H1 (cell line): ENCODE measurements around the gene TMEM232. TPM values are rescaled to one million over a fixed set of nuclear protein-coding genes. Genes with fewer than 3 reads are reported as not detected.
A peak's percentile ranks its signal among the peaks of the same experiment; 100 is the strongest.

ENCODE experiments used
- CTCF ChIA-PET: fragments of 300-600 bp; sonication (Branson Sonifier 250); formaldehyde crosslinking; loops from one replicate; lab custom pipeline; 2021; ENCODE audit not compliant: partially characterized antibody; lab: Charles Lee
- POLR2A ChIA-PET: fragments of 300-600 bp; sonication (Branson Sonifier 250); formaldehyde crosslinking; loops from one replicate; lab custom pipeline; 2021; ENCODE audit warnings: inconsistent platforms; ENCODE audit not compliant: partially characterized antibody; lab: Charles Lee
- DNase-seq, 2 experiments: peaks; one replicate each; pipeline versions ENCODE4 v3.0.0 to v3.0.0-alpha.2; 2010 to 2022; ENCODE audit warnings: low spot score in 2 of 2, low read depth in 1 of 2, mixed read lengths in 1 of 2
- FAIRE-seq: peaks from 2 replicates; lab custom pipeline; 2011; peaks lifted over from hg19 to GRCh38; lab: Jason Lieb, UNC
- H2AFZ ChIP-seq: 2 replicates; pipeline ENCODE4 v1.8.1; 2012; ENCODE audit warnings: low read length, inconsistent platforms
- H2AK5ac ChIP-seq: 2 replicates; pipeline ENCODE4 v1.6.1; 2013; ENCODE audit warnings: low read depth, low read length
- H2BK120ac ChIP-seq: replicated peaks from 2 replicates; pipeline ENCODE3; 2013; ENCODE audit warnings: low read depth, low read length, inconsistent platforms
- H2BK12ac ChIP-seq: 2 replicates; pipeline ENCODE4 v1.6.1; 2013; ENCODE audit warnings: low read depth, low read length
- H2BK15ac ChIP-seq: 2 replicates; pipeline ENCODE4 v1.6.1; 2013; ENCODE audit warnings: low read length
- H2BK20ac ChIP-seq: 2 replicates; pipeline ENCODE4 v1.6.1; 2013; ENCODE audit warnings: low read length
- H2BK5ac ChIP-seq: 2 replicates; pipeline ENCODE4 v1.6.1; 2013; ENCODE audit warnings: low read depth, low read length
- H3K14ac ChIP-seq: 2 replicates; pipeline ENCODE4 v1.6.1; 2013; ENCODE audit warnings: inconsistent platforms; ENCODE audit not compliant: insufficient read length
- H3K18ac ChIP-seq: 2 replicates; pipeline ENCODE4 v1.6.1; 2013; ENCODE audit warnings: low read length; ENCODE audit errors: extremely low read depth
- H3K23ac ChIP-seq: 2 replicates; pipeline ENCODE4 v1.6.1; 2013; ENCODE audit warnings: inconsistent platforms; ENCODE audit not compliant: insufficient read length
- H3K23me2 ChIP-seq: 2 replicates; pipeline ENCODE4 v1.6.1; 2013; ENCODE audit warnings: low read depth, low read length
- H3K27ac ChIP-seq: 2 replicates; pipeline ENCODE4 v1.6.1; 2011; ENCODE audit warnings: low read depth, low read length, inconsistent platforms
- H3K27me3 ChIP-seq, 4 experiments: replicated peaks in 1 of 4; 1 replicate in 1 of 4; 2 replicates in 3 of 4; pipeline versions ENCODE4 v1.6.1 to v1.8.1; 2011 to 2013; ENCODE audit warnings: low read length in 3 of 4, mild to moderate bottlenecking in 3 of 4, inconsistent platforms in 2 of 4, mixed read lengths in 2 of 4, moderate library complexity in 1 of 4; ENCODE audit not compliant: control insufficient read depth in 3 of 4, insufficient read depth in 3 of 4; ENCODE audit errors: extremely low read depth in 1 of 4
- H3K36me3 ChIP-seq, 4 experiments: 2 replicates each; pipeline versions ENCODE4 v1.6.1 to v1.8.1; 2011 to 2013; ENCODE audit warnings: mild to moderate bottlenecking in 4 of 4, low read length in 3 of 4, moderate library complexity in 2 of 4, control low read depth in 1 of 4, inconsistent platforms in 1 of 4; ENCODE audit not compliant: insufficient read depth in 4 of 4, control insufficient read depth in 2 of 4
- H3K4ac ChIP-seq: replicated peaks from 2 replicates; pipeline ENCODE3; 2013; ENCODE audit warnings: low read length, low read depth, mixed read lengths, inconsistent platforms; ENCODE audit not compliant: insufficient read length
- H3K4me1 ChIP-seq, 4 experiments: replicated peaks in 1 of 4; 1 replicate in 1 of 4; 2 replicates in 3 of 4; pipeline versions ENCODE4 v1.6.1 to v1.8.1; 2011 to 2013; ENCODE audit warnings: low read length in 3 of 4, inconsistent platforms in 2 of 4, mixed read lengths in 1 of 4; ENCODE audit not compliant: insufficient read depth in 4 of 4, control insufficient read depth in 3 of 4
- H3K4me2 ChIP-seq, 2 experiments: 2 replicates each; pipeline versions ENCODE4 v1.6.1 to v1.8.1; 2011 to 2013; ENCODE audit warnings: low read depth in 2 of 2, low read length in 2 of 2, control low read depth in 1 of 2, inconsistent platforms in 1 of 2, mild to moderate bottlenecking in 1 of 2; ENCODE audit not compliant: insufficient read depth in 1 of 2
- H3K4me3 ChIP-seq, 4 experiments: fragments of 200-600, 300-600 bp in 1 of 4; sonication (generic), shearing (Covaris generic), sonication (Bioruptor Twin) in 1 of 4; 2 replicates each; pipeline versions ENCODE4 v1.5.1 to v1.8.1; 2011 to 2016; ENCODE audit warnings: low read length in 4 of 4, low read depth in 3 of 4, control low read depth in 2 of 4, inconsistent platforms in 2 of 4, mild to moderate bottlenecking in 2 of 4, mixed read lengths in 1 of 4, moderate library complexity in 1 of 4; ENCODE audit not compliant: insufficient read depth in 2 of 4; ENCODE audit errors: extremely low read depth in 1 of 4
- H3K56ac ChIP-seq: replicated peaks from 2 replicates; pipeline ENCODE3; 2013; ENCODE audit warnings: low read depth, mild to moderate bottlenecking, mixed read lengths, low read length, inconsistent platforms; ENCODE audit not compliant: insufficient read length
- H3K79me1 ChIP-seq: 2 replicates; pipeline ENCODE4 v1.6.1; 2013; ENCODE audit warnings: low read depth, low read length, control low read depth
- H3K79me2 ChIP-seq, 2 experiments: 2 replicates each; pipeline versions ENCODE4 v1.6.1 to v1.8.1; 2012 to 2013; ENCODE audit warnings: low read length in 2 of 2, mild to moderate bottlenecking in 2 of 2, inconsistent platforms in 1 of 2; ENCODE audit not compliant: insufficient read depth in 2 of 2, control insufficient read depth in 1 of 2
- H3K9ac ChIP-seq, 4 experiments: replicated peaks in 1 of 4; 1 replicate in 1 of 4; 2 replicates in 3 of 4; pipeline versions ENCODE4 v1.6.1 to v1.8.1; 2011 to 2013; ENCODE audit warnings: low read depth in 3 of 4, low read length in 3 of 4, control low read depth in 2 of 4, mild to moderate bottlenecking in 2 of 4, moderate library complexity in 2 of 4, inconsistent platforms in 1 of 4; ENCODE audit errors: extremely low read depth in 1 of 4
- H3K9me3 ChIP-seq, 2 experiments: 2 replicates each; pipeline versions ENCODE4 v1.6.1 to v1.8.1; 2012 to 2013; ENCODE audit warnings: mild to moderate bottlenecking in 2 of 2, moderate library complexity in 2 of 2, control low read depth in 1 of 2, inconsistent platforms in 1 of 2, low read depth in 1 of 2, low read length in 1 of 2, mixed read lengths in 1 of 2; ENCODE audit not compliant: insufficient read depth in 2 of 2
- H4K20me1 ChIP-seq, 2 experiments: replicated peaks in 1 of 2; 2 replicates each; pipeline versions ENCODE3 to v1.8.1; 2011 to 2013; ENCODE audit warnings: inconsistent platforms in 2 of 2, low read length in 2 of 2, mild to moderate bottlenecking in 1 of 2; ENCODE audit not compliant: insufficient read depth in 2 of 2, control insufficient read depth in 1 of 2
- H4K5ac ChIP-seq: 2 replicates; pipeline ENCODE4 v1.6.1; 2013; ENCODE audit warnings: low read length, low read depth, mixed read lengths, inconsistent platforms; ENCODE audit not compliant: insufficient read length
- H4K8ac ChIP-seq: 2 replicates; pipeline ENCODE4 v1.8.0; 2013; ENCODE audit warnings: mild to moderate bottlenecking, moderate library complexity, low read length, inconsistent platforms; ENCODE audit not compliant: insufficient read depth; ENCODE audit errors: extremely low read depth
- H4K91ac ChIP-seq: replicated peaks from 2 replicates; pipeline ENCODE3; 2013; ENCODE audit warnings: low read length, mixed read lengths, inconsistent platforms; ENCODE audit not compliant: insufficient read length
- EGR1 ChIP-seq: IDR thresholded peaks from 2 replicates; pipeline ENCODE4 v1.6.1; 2011; ENCODE audit warnings: low read depth, low read length, borderline replicate concordance
- HDAC6 ChIP-seq: IDR thresholded peaks from one replicate; pipeline ENCODE4 v1.7.1; 2012; ENCODE audit warnings: low read depth, mild to moderate bottlenecking, inconsistent platforms, low read length, moderate library complexity
- SIN3A ChIP-seq, 2 experiments: IDR thresholded peaks in 1 of 2; conservative IDR thresholded peaks in 1 of 2; 2 replicates each; pipeline ENCODE4 v1.6.1; 2011 to 2012; ENCODE audit warnings: low read length in 2 of 2, improper control_type of control experiment in 1 of 2, low read depth in 1 of 2, mild to moderate bottlenecking in 1 of 2
- SP1 ChIP-seq: IDR thresholded peaks from 2 replicates; pipeline ENCODE4 v1.6.1; 2011; ENCODE audit warnings: low read depth, low read length
- SP2 ChIP-seq: IDR thresholded peaks from 2 replicates; pipeline ENCODE4 v1.6.1; 2012; ENCODE audit warnings: mild to moderate bottlenecking, low read length, inconsistent platforms
- WGBS, 2 experiments: shearing (Covaris generic) in 1 of 2; methylation state at CpG; one replicate each; pipeline versions ENCODE4 v1.1.6 to v1.1.7; 2013 to 2015; ENCODE audit warnings: low lambda C conversion rate in 2 of 2, mixed read lengths in 2 of 2, inconsistent platforms in 1 of 2, low coverage in 1 of 2, missing lambda C conversion rate in 1 of 2; ENCODE audit not compliant: insufficient replicate concordance in 2 of 2, insufficient coverage in 1 of 2, insufficient read length in 1 of 2; ENCODE audit errors: extremely low coverage in 1 of 2, missing lambda C conversion rate in 1 of 2; 5-methylcytosine and 5-hydroxymethylcytosine counted together
- long read RNA-seq, 2 experiments: library from RNA in 1 of 2; library from capped mRNA in 1 of 2; stranded (forward); transcript quantifications; one replicate each; pipeline ENCODE4 v2.0.0, GENCODE V29; 2021; ENCODE audit warnings: inconsistent platforms in 1 of 2
- polyA minus RNA-seq, 3 experiments: library from RNA; depleted of rRNA, polyadenylated mRNA; stranded (reverse); fragments of >200 nt; gene quantifications; 1 replicate in 2 of 3; 2 replicates in 1 of 3; pipeline ENCODE4 v1.2.3, GENCODE V29; 2011
- polyA plus RNA-seq, 7 experiments: library from polyadenylated mRNA; depleted of rRNA in 3 of 7; stranded (reverse) in 5 of 7; unstranded in 2 of 7; fragments of >200 nt in 5 of 7; fragments of 200-250 nt in 2 of 7; gene quantifications; 1 replicate in 5 of 7; 2 replicates in 1 of 7; 4 replicates in 1 of 7; pipeline versions ENCODE4 v1.2.1 to v1.2.3, GENCODE V29; 2011 to 2013; ENCODE audit warnings: missing spikeins in 2 of 7, mixed read lengths in 2 of 7
- total RNA-seq: library from RNA; stranded (reverse); fragmentation: NEBNext Ultra II Directional; extraction: Animal tissue kit (Norgen Biotek cat#: 25700); gene quantifications from 2 replicates; pipeline ENCODE4 v1.2.1, GENCODE V29; 2021

TMEM232 gene
- total RNA-seq (1.3 and 1.6 TPM in 2 replicates), polyA plus RNA-seq (2011; rRNA removed) (0.20 and 0.38 TPM in 2 replicates), polyA minus RNA-seq (2011; rRNA and poly(A)+ RNA removed) (1.3 and 1.7 TPM in 2 replicates)
- polyA plus RNA-seq (2011; cell fraction: cytosol; rRNA removed) = 0.84 TPM
- polyA plus RNA-seq (2011; cell fraction: nucleus; rRNA removed) = 0.51 TPM
- polyA plus RNA-seq (2012, experiment 1 of 2) = 0.23 to 1.6 TPM (median 0.47 TPM) in 4 replicates
- polyA plus RNA-seq (2012, experiment 2 of 2) = 0.07 TPM
- 1.9 TPM for polyA plus RNA-seq (2013, experiment 1 of 2)
- 2.6 TPM for polyA plus RNA-seq (2013, experiment 2 of 2)
- polyA minus RNA-seq (2011; cell fraction: cytosol; rRNA and poly(A)+ RNA removed) = not detected
- 3.5 TPM for polyA minus RNA-seq (2011; cell fraction: nucleus; rRNA and poly(A)+ RNA removed)
- long read RNA-seq, experiment 1, partial matches to known transcripts = 2 of 4 reads
- long read RNA-seq, experiment 1, other reads (novel, unspliced or antisense) = 2 of 4 reads
- long read RNA-seq, experiment 2, partial matches to known transcripts = 2 of 3 reads
- long read RNA-seq, experiment 2, other reads (novel, unspliced or antisense) = 1 of 3 reads

- H2AFZ ChIP-seq = peak within 1 kb of the TSS; percentile 98
- DNase-seq (peak; percentile 38 to 77), FAIRE-seq (peak; percentile 86)
- no peak within 1 kb of the TSS for H3K56ac ChIP-seq
- H3K9ac ChIP-seq = no peak within 1 kb of the TSS
- H4K20me1 ChIP-seq = no peaks in the 10 kb centered on the region
- WGBS, 2 experiments = 25% methylated on average over 17 of the region's 17 CpGs; no CpG with 5 or more reads in 1 of the 2 experiments
- H3K18ac ChIP-seq = no peak within 1 kb of the TSS
- H3K4me2 ChIP-seq = peak within 1 kb of the TSS; percentile 63
- H2BK120ac ChIP-seq = no peak within 1 kb of the TSS
- no peak within 1 kb of the TSS for H3K4ac ChIP-seq
- no peak within 1 kb of the TSS for H3K14ac ChIP-seq
- H3K79me2 ChIP-seq = no peaks in the 10 kb centered on the region
- peaks cover 0 to 3% (median 0%) of the 10 kb centered on the region in 4 experiments; a peak in 1 of 7 replicates for H3K4me1 ChIP-seq
- no peaks in the 10 kb centered on the region for H3K36me3 ChIP-seq
- H2BK20ac ChIP-seq = no peak within 1 kb of the TSS
- no peaks in the 10 kb centered on the region for H3K23me2 ChIP-seq
- H4K91ac ChIP-seq = no peak within 1 kb of the TSS
- POLR2A ChIA-PET = no interaction called here
- H3K79me1 ChIP-seq = no peaks in the 10 kb centered on the region
- no peak within 1 kb of the TSS for H2BK5ac ChIP-seq
- no peaks in the 10 kb centered on the region for H3K9me3 ChIP-seq
- no peak within 1 kb of the TSS for H2AK5ac ChIP-seq
- CTCF ChIA-PET = interaction anchor here (0.9 to 1.7 kb wide), 3 partner anchors 10 to 24 kb away, joined by 4 to 8 read pairs (median 4); no protein-coding TSS in a partner anchor
- no peak within 1 kb of the TSS for H4K5ac ChIP-seq
- no peak within 1 kb of the TSS for H4K8ac ChIP-seq
- H3K27ac ChIP-seq = no peak within 1 kb of the TSS
- no peak within 1 kb of the TSS for H3K23ac ChIP-seq
- no peak within 1 kb of the TSS for H2BK12ac ChIP-seq
- peaks cover 0 to 1% (median 0%) of the 10 kb centered on the region in 4 experiments; a peak in 1 of 7 replicates for H3K27me3 ChIP-seq
- H3K4me3 ChIP-seq = peak within 1 kb of the TSS; percentile 38 to 61 (median 48); a peak in 7 of 8 replicates
- H2BK15ac ChIP-seq = no peak within 1 kb of the TSS
- TF ChIP-seq SP2 (no peak), SP1 (no peak), HDAC6 (no peak), SIN3A (conservative IDR thresholded peaks at IDR 0.05 in 1 of 2, IDR thresholded peaks at IDR 0.05 in 1 of 2; ENCODE audit: low read depth in 1 of 2, low read length in 2 of 2) (0 out of 4 replicates have a peak, but pooled peaks of 1 of the 2 experiments have one; percentile 47), EGR1 (no peak)
Observed at GRCh38 chr5:110726249-110727024, at the start of gene TMEM232. TSS of gene TMEM232 (minus strand) at chr5:110726671. CDS start at chr5:110667352, 59,319 bp downstream.
